Mucosa of rectum (tissue), 2 donors: ENCODE measurements around the gene NRDC.

Source experiments
- H3K27ac ChIP-seq, 2 donors: one replicate each; pipeline ENCODE4 v1.7.0; 2013; ENCODE audit warnings: inconsistent platforms in 2 of 2, low read depth in 2 of 2, low read length in 2 of 2
- H3K27me3 ChIP-seq, 2 donors: one replicate each; pipeline ENCODE4 v1.7.0; 2013; ENCODE audit warnings: low read length in 2 of 2; ENCODE audit not compliant: control insufficient read depth in 2 of 2, insufficient read depth in 2 of 2
- H3K36me3 ChIP-seq, 2 donors: one replicate each; pipeline ENCODE4 v1.7.0; 2013; ENCODE audit warnings: low read length in 2 of 2; ENCODE audit not compliant: control insufficient read depth in 2 of 2, insufficient read depth in 2 of 2
- H3K4me1 ChIP-seq, 2 donors: one replicate each; pipeline ENCODE4 v1.7.0; 2013; ENCODE audit warnings: low read length in 2 of 2, mild to moderate bottlenecking in 1 of 2; ENCODE audit not compliant: control insufficient read depth in 2 of 2, insufficient read depth in 2 of 2
- H3K4me3 ChIP-seq, 2 donors: one replicate each; pipeline ENCODE4 v1.7.0; 2013; ENCODE audit warnings: low read length in 2 of 2
- H3K9ac ChIP-seq, 2 donors: one replicate each; pipeline ENCODE4 v1.7.0; 2013; ENCODE audit warnings: low read length in 2 of 2, low read depth in 1 of 2, mild to moderate bottlenecking in 1 of 2
- H3K9me3 ChIP-seq, 2 donors: one replicate each; pipeline ENCODE4 v1.7.0; 2013; ENCODE audit warnings: low read length in 2 of 2; ENCODE audit not compliant: control insufficient read depth in 2 of 2
- donor health status: healthy.
- donor health status: Normal muscosa, but diverticular disease.

The NRDC gene

DNA sequence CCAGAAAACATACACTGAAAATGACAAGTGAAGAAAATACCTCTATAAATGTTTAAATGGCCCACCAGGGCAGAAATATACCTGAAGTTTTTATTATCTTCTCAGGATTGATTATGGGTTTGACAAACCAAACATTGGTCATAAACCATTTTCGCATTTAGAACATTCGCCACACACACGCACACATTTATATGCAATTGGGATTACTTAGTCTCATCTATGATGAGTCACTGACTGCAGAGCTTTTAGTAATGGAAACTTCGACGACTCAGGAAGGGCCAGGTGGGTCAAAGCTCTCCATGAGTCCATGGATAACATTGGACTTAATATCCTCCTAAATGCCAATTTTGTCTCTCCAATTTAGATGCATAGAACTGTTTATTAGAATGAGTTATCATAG lies 16.9 kb downstream of the NRDC start:
- Histone ChIP-seq H3K27ac (no peak overlapping the region), H3K36me3 (peaks cover 0 to 2% of the 10 kb centered on the region in 2 donors), H3K27me3 (no peaks in the 10 kb centered on the region), H3K4me3 (no peak overlapping the region), H3K4me1 (no peaks in the 10 kb centered on the region), H3K9me3 (no peaks in the 10 kb centered on the region), H3K9ac (no peak overlapping the region)

GRCh38 chr1:51859735-51860134 lies 18.8 kb downstream of the NRDC start:
- H3K4me1 ChIP-seq = no peaks in the 10 kb centered on the region
- H3K27ac ChIP-seq = no peak overlapping the region
- H3K9me3 ChIP-seq = no peaks in the 10 kb centered on the region
- H3K9ac ChIP-seq = no peak overlapping the region
- no peaks in the 10 kb centered on the region for H3K27me3 ChIP-seq
- peaks cover 0 to 2% of the 10 kb centered on the region in 2 donors for H3K36me3 ChIP-seq
- no peak overlapping the region for H3K4me3 ChIP-seq

GRCh38 chr1:51859333-51859732 lies 19.2 kb downstream of the NRDC start:
- Histone ChIP-seq H3K9me3 (no peaks in the 10 kb centered on the region), H3K27me3 (no peaks in the 10 kb centered on the region), H3K27ac (no peak overlapping the region), H3K36me3 (peaks cover 0 to 2% of the 10 kb centered on the region in 2 donors), H3K9ac (no peak overlapping the region), H3K4me1 (no peaks in the 10 kb centered on the region), H3K4me3 (no peak overlapping the region)

DNA sequence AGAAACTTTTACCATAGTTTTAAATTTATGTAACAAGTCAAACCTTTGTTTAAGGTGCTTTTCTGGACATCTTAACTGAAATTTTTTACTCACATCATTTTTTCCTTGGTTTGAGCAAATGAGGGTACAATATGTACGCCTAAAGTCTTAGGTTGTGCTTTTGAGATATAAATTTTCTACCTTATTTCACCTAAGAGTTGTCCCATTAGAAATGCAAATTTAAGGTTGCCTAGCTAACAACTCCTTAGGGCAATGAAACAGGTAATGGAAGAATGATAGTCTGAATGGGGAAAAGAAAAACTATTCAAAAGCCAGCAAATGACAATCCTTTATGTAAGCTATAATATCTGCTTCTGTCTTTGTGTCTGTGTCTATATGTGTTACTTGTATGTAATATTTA lies 19.6 kb downstream of the NRDC start:
- H3K36me3 ChIP-seq = peaks cover 0 to 2% of the 10 kb centered on the region in 2 donors
- H3K27me3 ChIP-seq = no peaks in the 10 kb centered on the region
- H3K27ac ChIP-seq = no peak overlapping the region
- H3K4me3 ChIP-seq = no peak overlapping the region
- H3K9me3 ChIP-seq = no peaks in the 10 kb centered on the region
- no peaks in the 10 kb centered on the region for H3K4me1 ChIP-seq
- no peak overlapping the region for H3K9ac ChIP-seq

GRCh38 chr1:51856745-51857144 lies 21.8 kb downstream of the NRDC start:
- Histone ChIP-seq H3K9me3 (no peaks in the 10 kb centered on the region), H3K27ac (no peak overlapping the region), H3K9ac (no peak overlapping the region), H3K4me1 (peaks cover 0 to 2% of the 10 kb centered on the region in 2 donors), H3K4me3 (no peak overlapping the region), H3K36me3 (peaks cover 0 to 1% of the 10 kb centered on the region in 2 donors), H3K27me3 (no peaks in the 10 kb centered on the region)

GRCh38 chr1:51855624-51856023 lies 22.9 kb downstream of the NRDC start:
- Histone ChIP-seq H3K36me3 (no peaks in the 10 kb centered on the region), H3K9ac (no peak overlapping the region), H3K27me3 (no peaks in the 10 kb centered on the region), H3K4me3 (no peak overlapping the region), H3K4me1 (peaks cover 0 to 2% of the 10 kb centered on the region in 2 donors), H3K27ac (no peak overlapping the region), H3K9me3 (no peaks in the 10 kb centered on the region)

GRCh38 chr1:51853360-51853759 lies 25.2 kb downstream of the NRDC start:
- Histone ChIP-seq H3K27ac (no peak overlapping the region), H3K4me1 (peaks cover 0 to 2% of the 10 kb centered on the region in 2 donors), H3K36me3 (no peaks in the 10 kb centered on the region), H3K27me3 (no peaks in the 10 kb centered on the region), H3K4me3 (no peak overlapping the region), H3K9me3 (no peaks in the 10 kb centered on the region), H3K9ac (no peak overlapping the region)

- Histone ChIP-seq H3K9ac (no peak overlapping the region), H3K36me3 (peaks cover 0 to under 1% of the 10 kb centered on the region in 2 donors), H3K27ac (no peak overlapping the region), H3K4me1 (peaks cover 0 to 2% of the 10 kb centered on the region in 2 donors), H3K9me3 (no peaks in the 10 kb centered on the region), H3K4me3 (no peak overlapping the region), H3K27me3 (no peaks in the 10 kb centered on the region)
These were observed 26.6 kb downstream of the NRDC start for GRCh38 chr1:51851882-51852396.

DNA sequence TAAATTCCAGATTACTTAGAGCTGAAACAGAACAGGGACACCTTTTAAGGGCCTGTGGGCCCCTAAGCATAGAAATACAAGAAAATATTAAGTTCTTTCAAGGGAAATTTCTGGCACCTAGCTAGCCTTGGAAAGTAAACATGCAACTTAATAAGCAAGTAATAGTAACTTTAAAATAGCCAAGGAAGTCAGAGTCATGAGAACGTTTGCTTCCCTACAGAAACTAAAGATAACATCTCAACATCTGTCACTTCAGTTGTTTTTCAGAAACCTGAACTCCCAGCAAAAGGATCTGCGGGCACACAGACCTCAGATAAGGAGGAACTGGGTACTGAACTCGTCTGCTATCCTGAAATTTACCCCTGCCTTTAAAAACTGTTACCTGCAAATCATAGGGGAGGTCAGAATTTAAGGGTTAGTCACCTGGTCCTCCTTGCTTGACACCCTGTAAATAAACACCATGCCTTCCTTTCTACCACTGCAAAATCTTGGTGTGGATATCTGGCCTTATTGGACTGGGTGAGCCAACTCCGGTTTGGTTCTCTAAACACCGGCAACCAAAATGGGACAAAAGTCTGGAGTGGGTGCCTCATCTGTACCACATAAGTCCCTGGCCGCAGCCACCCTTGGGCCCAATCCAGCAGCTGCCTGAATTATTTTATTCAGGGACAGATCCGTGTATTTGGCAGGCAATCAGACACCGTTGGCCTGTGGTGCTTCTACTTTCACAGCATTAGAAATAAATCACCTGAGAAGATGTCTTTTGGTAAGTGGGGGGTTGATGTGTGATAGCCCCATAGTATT lies 27.9 kb downstream of the NRDC start:
- no peak overlapping the region for H3K9ac ChIP-seq
- H3K4me1 ChIP-seq = peaks cover 0 to 2% of the 10 kb centered on the region in 2 donors
- no peak overlapping the region for H3K4me3 ChIP-seq
- H3K27ac ChIP-seq = no peak overlapping the region
- H3K36me3 ChIP-seq = peaks cover 0 to 3% of the 10 kb centered on the region in 2 donors
- no peaks in the 10 kb centered on the region for H3K27me3 ChIP-seq
- H3K9me3 ChIP-seq = no peaks in the 10 kb centered on the region

GRCh38 chr1:51847294-51847920 lies 31.1 kb downstream of the NRDC start:
- no peak overlapping the region for H3K27ac ChIP-seq
- H3K9ac ChIP-seq = no peak overlapping the region
- H3K27me3 ChIP-seq = no peaks in the 10 kb centered on the region
- peaks cover 0 to 3% of the 10 kb centered on the region in 2 donors for H3K36me3 ChIP-seq
- no peaks in the 10 kb centered on the region for H3K4me1 ChIP-seq
- no peak overlapping the region for H3K4me3 ChIP-seq
- no peaks in the 10 kb centered on the region for H3K9me3 ChIP-seq
